ENCODE results near the gene SSBP4. TPM values are rescaled to one million over a fixed set of nuclear protein-coding genes. Genes with fewer than 3 reads are reported as not detected.
A peak's percentile ranks its signal among the peaks of the same experiment; 100 is the strongest.

Gene SSBP4
- total and polyA plus RNA-seq, 9 of the 15 experiments (the other 6 are each of a cell fraction or from before 2014, with no cell fraction given): 1.1 to 189 (median 39.0) TPM

- TF ChIP-seq PBX2 (CRISPR knock-in tag; IDR thresholded peaks at IDR 0.05; ENCODE audit: low read depth): peak; percentile 81
- TF ChIP-seq PBX2 (tag; conservative IDR thresholded peaks at IDR 0.05; ENCODE audit: low read depth): peak; percentile 79
- no peak for TF ChIP-seq BCLAF1 (IDR thresholded peaks at IDR 0.05; ENCODE audit: borderline replicate concordance in 1 of 2, control insufficient read depth in 1 of 2, low read depth in 2 of 2, low read length in 1 of 2)
- no peak for TF ChIP-seq ZNF561 (CRISPR knock-in tag; conservative IDR thresholded peaks at IDR 0.05)
- TF ChIP-seq CBFB (CRISPR knock-in tag; IDR thresholded peaks at IDR 0.05): no peak
- TF ChIP-seq ZNF274 (IDR thresholded peaks at IDR 0.05; ENCODE audit: borderline replicate concordance, low read depth, low read length): no peak
- TF ChIP-seq SMAD4 (CRISPR knock-in tag; conservative IDR thresholded peaks at IDR 0.05): 0 out of 2 replicates have a peak, but pooled peaks have one; percentile 30
- TF ChIP-seq LCOR (CRISPR knock-in tag; IDR thresholded peaks at IDR 0.05): no peak
- TF ChIP-seq ZNF583 (CRISPR knock-in tag; IDR thresholded peaks at IDR 0.05): no peak
- no peak for TF ChIP-seq DMBX1 (CRISPR knock-in tag; IDR thresholded peaks at IDR 0.05; ENCODE audit: borderline replicate concordance)
- no peak for TF ChIP-seq KLF13 (tag; IDR thresholded peaks at IDR 0.05; ENCODE audit: borderline replicate concordance, low read depth)
- TF ChIP-seq HDGF (IDR thresholded peaks at IDR 0.05): no peak
- no peak for TF ChIP-seq ZC3H11A (IDR thresholded peaks at IDR 0.05; ENCODE audit: low read depth, low read length)
- no peak for TF ChIP-seq ZNF311 (CRISPR knock-in tag; IDR thresholded peaks at IDR 0.05)
- TF ChIP-seq FOXP4 (CRISPR knock-in tag; IDR thresholded peaks at IDR 0.05; ENCODE audit: borderline replicate concordance): peak; percentile 53; the same call in 1 of the 2 replicates
- no peak for TF ChIP-seq NR2C2 (CRISPR knock-in tag; IDR thresholded peaks at IDR 0.05)
- TF ChIP-seq NR2C2 (tag; IDR thresholded peaks at IDR 0.05): no peak
- no peak for TF ChIP-seq ZNF384 (IDR thresholded peaks at IDR 0.05; ENCODE audit: low read depth, low read length)
- TF ChIP-seq ZNF584 (CRISPR knock-in tag; IDR thresholded peaks at IDR 0.05; ENCODE audit: low read depth): no peak
These were observed 9.8 kb downstream of the SSBP4 start (continued) for GRCh38 chr19:18428787-18429674.

Data from K562 (cell line).